Right lobe of liver (tissue), 4 donors: ENCODE measurements around the gene CDON.

Source experiments
- CTCF ChIP-seq, 4 donors: fragments of 200-600 bp in 3 of 4; fragments of 450-650 bp in 1 of 4; IDR thresholded peaks; one replicate each; pipeline versions ENCODE4 v1.5.1 to v1.8.0; 2016 to 2022; ENCODE audit warnings: antibody characterized with exemption in 4 of 4, mild to moderate bottlenecking in 2 of 4
- POLR2A ChIP-seq: fragments of 450-650 bp; IDR thresholded peaks from one replicate; pipeline ENCODE4 v1.6.1; 2017; ENCODE audit warnings: antibody characterized with exemption, mild to moderate bottlenecking
- donor health status: DM: no; HTN: no; CAD: no.
- donor health status: DM: no; HTN: no; CAD: no.
- donor health status: DM: no; HTN: yes; CAD: no.

- no peak for TF ChIP-seq POLR2A
- TF ChIP-seq CTCF (IDR thresholded peaks at IDR 0.05) = no peak
Measured at GRCh38 chr11:125922156-125922555, 140.5 kb downstream of the CDON start.
